Esophagus squamous epithelium (tissue), 4 donors: ENCODE data around the gene JARID2.

ENCODE experiments used
- CTCF ChIP-seq, 6 experiments: fragments of 450-650 bp in 4 of 6; fragments of 200-600 bp in 2 of 6; sonication (generic) in 2 of 6; IDR thresholded peaks; one replicate each; pipeline ENCODE4 v1.5.1; 2016 to 2019; ENCODE audit warnings: antibody characterized with exemption in 6 of 6, mild to moderate bottlenecking in 4 of 6, moderate library complexity in 4 of 6
- POLR2A ChIP-seq, 4 donors: fragments of 450-650 bp; IDR thresholded peaks; one replicate each; pipeline ENCODE4 v1.6.1; 2017; ENCODE audit warnings: antibody characterized with exemption in 4 of 4, mild to moderate bottlenecking in 4 of 4, moderate library complexity in 3 of 4

GRCh38 chr6:15430186-15430585, 184.3 kb downstream of the JARID2 start:
- TF ChIP-seq POLR2A (IDR thresholded peaks at IDR 0.05): no peak
- no peak for TF ChIP-seq CTCF (IDR thresholded peaks at IDR 0.05)
